Trophoblast cell (in vitro differentiated cells and primary cell): ENCODE measurements around the gene LRIT2.
A peak's percentile ranks its signal among the peaks of the same experiment; 100 is the strongest.

Experiments
- DNase-seq, 2 donors: peaks; one replicate each; pipeline ENCODE4 v3.0.0-alpha.2; 2016
- H2AFZ ChIP-seq: 2 replicates; pipeline ENCODE4 v1.6.1; 2013; ENCODE audit warnings: low read length, moderate library complexity, mild to moderate bottlenecking; ENCODE audit not compliant: insufficient read depth, poor library complexity
- H2AK5ac ChIP-seq: 2 replicates; pipeline ENCODE4 v1.6.1; 2013; ENCODE audit warnings: mild to moderate bottlenecking, low read length
- H2BK120ac ChIP-seq: 2 replicates; pipeline ENCODE4 v1.6.1; 2013; ENCODE audit warnings: low read length, mild to moderate bottlenecking, moderate library complexity; ENCODE audit not compliant: insufficient read depth, poor library complexity
- H2BK12ac ChIP-seq: 2 replicates; pipeline ENCODE4 v1.6.1; 2013; ENCODE audit warnings: mild to moderate bottlenecking, low read length, moderate library complexity
- H2BK5ac ChIP-seq: 2 replicates; pipeline ENCODE4 v1.6.1; 2013; ENCODE audit warnings: low read length, low read depth, moderate library complexity, mild to moderate bottlenecking; ENCODE audit not compliant: poor library complexity
- H3K14ac ChIP-seq: 2 replicates; pipeline ENCODE4 v1.6.1; 2013; ENCODE audit warnings: mild to moderate bottlenecking, low read length
- H3K18ac ChIP-seq: 2 replicates; pipeline ENCODE4 v1.6.1; 2013; ENCODE audit warnings: mild to moderate bottlenecking, low read length
- H3K23ac ChIP-seq: 2 replicates; pipeline ENCODE4 v1.6.1; 2013; ENCODE audit warnings: low read length
- H3K27ac ChIP-seq: 2 replicates; pipeline ENCODE4 v1.5.1; 2013; ENCODE audit warnings: low read depth, mild to moderate bottlenecking, inconsistent platforms, low read length, moderate library complexity
- H3K27me3 ChIP-seq: 2 replicates; pipeline ENCODE4 v1.6.1; 2013; ENCODE audit warnings: inconsistent platforms, mild to moderate bottlenecking, low read length, moderate library complexity; ENCODE audit not compliant: insufficient read depth
- H3K36me3 ChIP-seq, 2 experiments: 1 replicate in 1 of 2; 2 replicates in 1 of 2; pipeline ENCODE4 v1.6.1; 2013; ENCODE audit warnings: low read length in 2 of 2, mild to moderate bottlenecking in 2 of 2, moderate library complexity in 1 of 2; ENCODE audit not compliant: insufficient read depth in 2 of 2, control insufficient read depth in 1 of 2
- H3K4ac ChIP-seq: 2 replicates; pipeline ENCODE4 v1.6.1; 2013; ENCODE audit warnings: low read depth, mild to moderate bottlenecking, low read length, moderate library complexity
- H3K4me1 ChIP-seq, 2 experiments: 1 replicate in 1 of 2; 2 replicates in 1 of 2; pipeline ENCODE4 v1.6.1; 2013; ENCODE audit warnings: low read length in 2 of 2, mild to moderate bottlenecking in 2 of 2, moderate library complexity in 1 of 2; ENCODE audit not compliant: insufficient read depth in 2 of 2, control insufficient read depth in 1 of 2
- H3K4me2 ChIP-seq: 2 replicates; pipeline ENCODE4 v1.6.1; 2013; ENCODE audit warnings: inconsistent platforms, mild to moderate bottlenecking, low read length, moderate library complexity
- H3K4me3 ChIP-seq: 2 replicates; pipeline ENCODE4 v1.5.1; 2013; ENCODE audit warnings: mild to moderate bottlenecking, low read depth, low read length, inconsistent platforms
- H3K79me1 ChIP-seq: one replicate; pipeline ENCODE4 v1.6.1; 2013; ENCODE audit warnings: low read length
- H3K79me2 ChIP-seq: 2 replicates; pipeline ENCODE4 v1.6.1; 2013; ENCODE audit warnings: low read length, mild to moderate bottlenecking; ENCODE audit not compliant: control insufficient read depth, insufficient read depth, poor library complexity
- H3K9ac ChIP-seq: 2 replicates; pipeline ENCODE4 v1.6.1; 2013; ENCODE audit warnings: mild to moderate bottlenecking, low read length
- H3K9me3 ChIP-seq: 2 replicates; pipeline ENCODE4 v1.6.1; 2013; ENCODE audit warnings: low read depth, mild to moderate bottlenecking, control low read depth, inconsistent platforms, low read length; ENCODE audit not compliant: insufficient read depth
- H4K12ac ChIP-seq: 2 replicates; pipeline ENCODE4 v1.6.1; 2013; ENCODE audit warnings: low read depth, mild to moderate bottlenecking, low read length, moderate library complexity
- H4K8ac ChIP-seq: 2 replicates; pipeline ENCODE4 v1.6.1; 2013; ENCODE audit warnings: low read depth, mild to moderate bottlenecking, low read length, moderate library complexity
- H4K91ac ChIP-seq: one replicate; pipeline ENCODE4 v1.6.1; 2013; ENCODE audit warnings: low read depth, mild to moderate bottlenecking, low read length, moderate library complexity
- WGBS: extraction: QIAGEN DNeasy Blood & Tissue Kit; methylation state at CpG from one replicate; pipeline ENCODE4 v1.1.7; 2013; ENCODE audit warnings: missing lambda C conversion rate; ENCODE audit not compliant: insufficient read length, insufficient coverage; ENCODE audit errors: extremely low coverage; 5-methylcytosine and 5-hydroxymethylcytosine counted together

The LRIT2 gene

GRCh38 chr10:84197643-84198042 lies 27.7 kb downstream of the LRIT2 start:
- Histone ChIP-seq H3K4me3 (no peak overlapping the region), H3K9me3 (no peaks in the 10 kb centered on the region), H3K4me2 (no peak overlapping the region), H3K23ac (no peak overlapping the region), H4K91ac (no peak overlapping the region), H3K27me3 (peaks cover 33% of the 10 kb centered on the region), H2BK120ac (no peak overlapping the region), H3K4me1 (peaks cover 3 to 5% of the 10 kb centered on the region in 2 experiments), H4K8ac (no peak overlapping the region), H2AFZ (no peak overlapping the region), H3K36me3 (no peaks in the 10 kb centered on the region), H3K79me1 (no peaks in the 10 kb centered on the region), H3K18ac (no peak overlapping the region), H3K79me2 (no peaks in the 10 kb centered on the region), H2BK5ac (no peak overlapping the region), H3K27ac (no peak overlapping the region), H3K14ac (no peak overlapping the region), H3K4ac (no peak overlapping the region), H3K9ac (no peak overlapping the region), H2BK12ac (no peak overlapping the region), H4K12ac (no peak overlapping the region), H2AK5ac (no peak overlapping the region)
- DNase-seq: no peak
- WGBS: no CpG with 5 or more reads among the region's 5 CpGs

- Histone ChIP-seq H3K79me2 (no peaks in the 10 kb centered on the region), H2BK120ac (no peak overlapping the region), H3K18ac (no peak overlapping the region), H3K4me3 (no peak overlapping the region), H3K27ac (no peak overlapping the region), H4K12ac (no peak overlapping the region), H4K8ac (no peak overlapping the region), H2BK12ac (no peak overlapping the region), H2AFZ (no peak overlapping the region), H3K14ac (no peak overlapping the region), H3K36me3 (no peaks in the 10 kb centered on the region), H3K4ac (no peak overlapping the region), H3K79me1 (no peaks in the 10 kb centered on the region), H3K23ac (no peak overlapping the region), H2AK5ac (no peak overlapping the region), H3K9me3 (no peaks in the 10 kb centered on the region), H3K9ac (no peak overlapping the region), H3K4me2 (no peak overlapping the region), H3K27me3 (peaks cover 35% of the 10 kb centered on the region), H2BK5ac (no peak overlapping the region), H4K91ac (no peak overlapping the region), H3K4me1 (peaks cover 3 to 5% of the 10 kb centered on the region in 2 experiments)
- WGBS: no CpG with 5 or more reads among the region's 5 CpGs
- DNase-seq: no peak
Observed at GRCh38 chr10:84196941-84197340, 28.4 kb downstream of the LRIT2 start.

GRCh38 chr10:84196083-84196482 lies 29.3 kb downstream of the LRIT2 start:
- no peak overlapping the region for H3K4me3 ChIP-seq
- WGBS: no CpG with 5 or more reads among the region's 4 CpGs
- H3K79me1 ChIP-seq: no peaks in the 10 kb centered on the region
- H3K4ac ChIP-seq: no peak overlapping the region
- no peak overlapping the region for H3K14ac ChIP-seq
- no peaks in the 10 kb centered on the region for H3K9me3 ChIP-seq
- H2BK12ac ChIP-seq: no peak overlapping the region
- H3K18ac ChIP-seq: no peak overlapping the region
- DNase-seq: no peak
- H3K4me1 ChIP-seq: peaks cover 3 to 5% of the 10 kb centered on the region in 2 experiments
- no peak overlapping the region for H3K4me2 ChIP-seq
- no peak overlapping the region for H4K8ac ChIP-seq
- H2AFZ ChIP-seq: no peak overlapping the region
- H3K27me3 ChIP-seq: peaks cover 37% of the 10 kb centered on the region
- no peak overlapping the region for H3K9ac ChIP-seq
- H3K79me2 ChIP-seq: no peaks in the 10 kb centered on the region
- no peak overlapping the region for H2BK5ac ChIP-seq
- no peaks in the 10 kb centered on the region for H3K36me3 ChIP-seq
- no peak overlapping the region for H3K23ac ChIP-seq
- H4K91ac ChIP-seq: no peak overlapping the region
- H4K12ac ChIP-seq: no peak overlapping the region
- no peak overlapping the region for H2BK120ac ChIP-seq
- no peak overlapping the region for H3K27ac ChIP-seq
- H2AK5ac ChIP-seq: no peak overlapping the region

DNA sequence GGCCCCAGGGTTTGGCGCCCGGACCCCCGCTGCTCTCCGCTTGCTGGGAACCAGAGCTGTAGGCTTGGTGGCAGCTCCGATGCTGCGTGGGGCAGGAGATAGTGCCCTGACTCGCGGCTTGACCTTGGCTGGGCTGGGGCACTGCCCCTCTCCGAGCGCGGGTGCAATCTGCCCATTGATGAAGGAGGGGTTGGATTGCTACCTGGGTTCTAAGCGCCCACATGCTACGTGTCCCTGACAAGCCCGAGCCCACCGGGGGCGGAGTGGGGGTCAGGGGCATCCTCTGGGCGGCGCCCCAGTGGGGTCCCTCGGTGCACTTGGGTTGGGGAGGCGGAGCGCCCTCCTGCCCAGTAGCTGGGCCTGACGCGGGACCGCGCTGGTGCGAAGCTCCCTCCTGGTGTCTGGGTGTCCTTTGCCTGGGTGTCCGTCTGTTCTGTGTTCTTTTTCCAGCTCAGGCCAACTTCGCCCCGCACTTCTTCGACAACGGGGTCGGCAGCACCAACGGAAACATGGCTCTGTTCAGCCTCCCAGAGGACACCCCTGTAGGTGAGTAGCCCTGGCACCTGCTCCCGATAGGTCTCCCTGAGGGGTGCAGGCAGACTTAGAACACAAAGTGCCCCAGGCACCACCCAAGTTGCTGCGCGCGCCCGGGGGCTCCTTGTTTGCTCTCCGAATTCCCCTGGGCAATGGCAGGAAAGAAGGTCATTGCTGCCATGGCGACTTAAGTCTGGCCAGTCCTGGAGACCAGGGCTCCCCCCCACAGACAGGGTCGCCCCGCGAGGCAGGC lies 30.1 kb downstream of the LRIT2 start:
- no peak overlapping the region for H3K23ac ChIP-seq
- H4K12ac ChIP-seq: no peak overlapping the region
- WGBS: no CpG with 5 or more reads among the region's 43 CpGs

More for the DNA sequence above, 30.1 kb downstream of the LRIT2 start:
- H3K4me3 ChIP-seq: no peak overlapping the region
- H3K18ac ChIP-seq: no peak overlapping the region
- peaks cover 37% of the 10 kb centered on the region for H3K27me3 ChIP-seq
- no peak overlapping the region for H3K9ac ChIP-seq
- H3K4ac ChIP-seq: no peak overlapping the region
- no peak overlapping the region for H2BK5ac ChIP-seq
- H3K36me3 ChIP-seq: no peaks in the 10 kb centered on the region
- no peak for DNase-seq
- no peak overlapping the region for H4K91ac ChIP-seq
- H2AK5ac ChIP-seq: no peak overlapping the region
- no peak overlapping the region for H2AFZ ChIP-seq
- no peak overlapping the region for H3K27ac ChIP-seq
- H2BK12ac ChIP-seq: no peak overlapping the region
- H3K14ac ChIP-seq: no peak overlapping the region
- peaks cover 3 to 5% of the 10 kb centered on the region in 2 experiments for H3K4me1 ChIP-seq
- H3K9me3 ChIP-seq: no peaks in the 10 kb centered on the region
- no peaks in the 10 kb centered on the region for H3K79me1 ChIP-seq
- no peaks in the 10 kb centered on the region for H3K79me2 ChIP-seq
- H3K4me2 ChIP-seq: peak overlapping the region; percentile 66
- H4K8ac ChIP-seq: no peak overlapping the region
- H2BK120ac ChIP-seq: no peak overlapping the region
